Measurements from ENCODE around the gene USP49. TPM values are rescaled to one million over a fixed set of nuclear protein-coding genes. Genes with fewer than 3 reads are reported as not detected.

Gene USP49
- total and polyA plus RNA-seq, 2 of the 13 experiments (the other 11 are each of a cell fraction or from before 2014, with no cell fraction given) = 2.9 to 4.3 TPM

DNA sequence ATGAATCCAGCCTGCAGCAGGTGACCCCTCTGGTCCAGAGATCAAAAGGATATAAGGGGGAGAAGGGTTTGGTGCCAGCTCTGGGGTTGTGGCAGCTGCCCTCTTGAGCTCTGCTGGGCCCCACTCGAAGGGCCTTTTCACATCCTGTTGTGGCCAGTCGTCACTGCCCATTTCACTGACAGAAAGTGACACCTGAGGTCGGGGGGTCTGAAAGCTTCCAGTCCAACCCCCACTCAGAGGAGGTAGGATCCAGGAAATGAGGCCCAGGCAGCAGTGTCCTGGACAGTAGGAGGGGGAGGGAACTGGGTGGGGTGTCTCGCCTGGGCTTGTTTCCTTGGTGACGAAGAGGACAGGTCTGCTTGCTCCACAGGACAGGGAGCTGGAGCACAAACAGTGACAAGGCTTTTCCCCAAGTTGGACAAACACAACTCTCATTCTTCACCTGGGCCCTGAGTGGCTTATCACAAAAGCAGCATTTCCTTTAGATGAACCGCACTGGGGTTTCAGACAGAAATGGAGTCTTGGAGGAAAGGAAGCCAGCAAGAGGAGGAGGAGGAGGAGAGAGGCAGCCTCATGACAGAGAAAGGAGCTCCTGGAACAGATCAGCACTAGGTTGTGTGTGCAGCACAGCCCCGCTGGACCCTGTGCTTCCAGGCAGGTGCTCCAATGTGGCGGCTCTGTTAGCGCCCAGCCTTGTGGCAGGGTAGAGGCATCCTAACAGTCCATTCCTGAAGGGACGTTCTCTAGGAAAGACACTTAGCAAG, 126.4 kb downstream of the USP49 start (continued):
- TF ChIP-seq, protein P1, sequence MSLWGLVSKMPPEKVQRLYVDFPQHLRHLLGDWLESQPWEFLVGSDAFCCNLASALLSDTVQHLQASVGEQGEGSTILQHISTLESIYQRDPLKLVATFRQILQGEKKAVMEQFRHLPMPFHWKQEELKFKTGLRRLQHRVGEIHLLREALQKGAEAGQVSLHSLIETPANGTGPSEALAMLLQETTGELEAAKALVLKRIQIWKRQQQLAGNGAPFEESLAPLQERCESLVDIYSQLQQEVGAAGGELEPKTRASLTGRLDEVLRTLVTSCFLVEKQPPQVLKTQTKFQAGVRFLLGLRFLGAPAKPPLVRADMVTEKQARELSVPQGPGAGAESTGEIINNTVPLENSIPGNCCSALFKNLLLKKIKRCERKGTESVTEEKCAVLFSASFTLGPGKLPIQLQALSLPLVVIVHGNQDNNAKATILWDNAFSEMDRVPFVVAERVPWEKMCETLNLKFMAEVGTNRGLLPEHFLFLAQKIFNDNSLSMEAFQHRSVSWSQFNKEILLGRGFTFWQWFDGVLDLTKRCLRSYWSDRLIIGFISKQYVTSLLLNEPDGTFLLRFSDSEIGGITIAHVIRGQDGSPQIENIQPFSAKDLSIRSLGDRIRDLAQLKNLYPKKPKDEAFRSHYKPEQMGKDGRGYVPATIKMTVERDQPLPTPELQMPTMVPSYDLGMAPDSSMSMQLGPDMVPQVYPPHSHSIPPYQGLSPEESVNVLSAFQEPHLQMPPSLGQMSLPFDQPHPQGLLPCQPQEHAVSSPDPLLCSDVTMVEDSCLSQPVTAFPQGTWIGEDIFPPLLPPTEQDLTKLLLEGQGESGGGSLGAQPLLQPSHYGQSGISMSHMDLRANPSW (CRISPR knock-in tag; IDR thresholded peaks at IDR 0.05; ENCODE audit: borderline replicate concordance) = no peak
- TF ChIP-seq HDAC2 (CRISPR knock-in tag; IDR thresholded peaks at IDR 0.05) (peak; percentile 55), ZNF530 (CRISPR knock-in tag; IDR thresholded peaks at IDR 0.05; ENCODE audit: low read depth) (no peak), CSRNP2 (CRISPR knock-in tag; conservative IDR thresholded peaks at IDR 0.05; ENCODE audit: low read depth) (no peak), KLF15 (CRISPR knock-in tag; IDR thresholded peaks at IDR 0.05; ENCODE audit: borderline replicate concordance) (no peak), RBFOX2 (IDR thresholded peaks at IDR 0.05; ENCODE audit: low read depth, low read length) (0 out of 2 replicates have a peak, but pooled peaks have one; percentile 26), KAT2B (IDR thresholded peaks at IDR 0.05; ENCODE audit: borderline replicate concordance, low read depth, low read length) (no peak), HOXD1 (CRISPR knock-in tag; IDR thresholded peaks at IDR 0.05) (peak; percentile 42; the same call in 1 of the 2 replicates), HNF4G (IDR thresholded peaks at IDR 0.05; ENCODE audit: borderline replicate concordance, low read depth, low read length) (peak; percentile 32; the same call in 1 of the 2 replicates), HNF4G (CRISPR knock-in tag; IDR thresholded peaks at IDR 0.05; ENCODE audit: borderline replicate concordance, low read depth) (no peak), ZNF337 (CRISPR knock-in tag; IDR thresholded peaks at IDR 0.05; ENCODE audit: borderline replicate concordance, low read depth) (no peak), ZMYM2 (CRISPR knock-in tag; IDR thresholded peaks at IDR 0.05) (peak; percentile 71), FOXK1 (CRISPR knock-in tag; IDR thresholded peaks at IDR 0.05; ENCODE audit: borderline replicate concordance, low read depth) (no peak), POGZ (CRISPR knock-in tag; IDR thresholded peaks at IDR 0.05) (no peak), DMAP1 (CRISPR knock-in tag; IDR thresholded peaks at IDR 0.05) (0 out of 2 replicates have a peak, but pooled peaks have one; percentile 9), SNRNP70 (IDR thresholded peaks at IDR 0.05; ENCODE audit: low read depth, low read length) (no peak), MAFG (CRISPR knock-in tag; IDR thresholded peaks at IDR 0.05) (no peak)
- TF ChIP-seq, protein P2, sequence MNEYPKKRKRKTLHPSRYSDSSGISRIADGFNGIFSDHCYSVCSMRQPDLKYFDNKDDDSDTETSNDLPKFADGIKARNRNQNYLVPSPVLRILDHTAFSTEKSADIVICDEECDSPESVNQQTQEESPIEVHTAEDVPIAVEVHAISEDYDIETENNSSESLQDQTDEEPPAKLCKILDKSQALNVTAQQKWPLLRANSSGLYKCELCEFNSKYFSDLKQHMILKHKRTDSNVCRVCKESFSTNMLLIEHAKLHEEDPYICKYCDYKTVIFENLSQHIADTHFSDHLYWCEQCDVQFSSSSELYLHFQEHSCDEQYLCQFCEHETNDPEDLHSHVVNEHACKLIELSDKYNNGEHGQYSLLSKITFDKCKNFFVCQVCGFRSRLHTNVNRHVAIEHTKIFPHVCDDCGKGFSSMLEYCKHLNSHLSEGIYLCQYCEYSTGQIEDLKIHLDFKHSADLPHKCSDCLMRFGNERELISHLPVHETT (CRISPR knock-in tag; conservative IDR thresholded peaks at IDR 0.05) = no peak
- TF ChIP-seq, protein P3, sequence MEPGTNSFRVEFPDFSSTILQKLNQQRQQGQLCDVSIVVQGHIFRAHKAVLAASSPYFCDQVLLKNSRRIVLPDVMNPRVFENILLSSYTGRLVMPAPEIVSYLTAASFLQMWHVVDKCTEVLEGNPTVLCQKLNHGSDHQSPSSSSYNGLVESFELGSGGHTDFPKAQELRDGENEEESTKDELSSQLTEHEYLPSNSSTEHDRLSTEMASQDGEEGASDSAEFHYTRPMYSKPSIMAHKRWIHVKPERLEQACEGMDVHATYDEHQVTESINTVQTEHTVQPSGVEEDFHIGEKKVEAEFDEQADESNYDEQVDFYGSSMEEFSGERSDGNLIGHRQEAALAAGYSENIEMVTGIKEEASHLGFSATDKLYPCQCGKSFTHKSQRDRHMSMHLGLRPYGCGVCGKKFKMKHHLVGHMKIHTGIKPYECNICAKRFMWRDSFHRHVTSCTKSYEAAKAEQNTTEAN (CRISPR knock-in tag; conservative IDR thresholded peaks at IDR 0.05) = 0 out of 2 replicates have a peak, but pooled peaks have one; percentile 52
- TF ChIP-seq, protein P4, sequence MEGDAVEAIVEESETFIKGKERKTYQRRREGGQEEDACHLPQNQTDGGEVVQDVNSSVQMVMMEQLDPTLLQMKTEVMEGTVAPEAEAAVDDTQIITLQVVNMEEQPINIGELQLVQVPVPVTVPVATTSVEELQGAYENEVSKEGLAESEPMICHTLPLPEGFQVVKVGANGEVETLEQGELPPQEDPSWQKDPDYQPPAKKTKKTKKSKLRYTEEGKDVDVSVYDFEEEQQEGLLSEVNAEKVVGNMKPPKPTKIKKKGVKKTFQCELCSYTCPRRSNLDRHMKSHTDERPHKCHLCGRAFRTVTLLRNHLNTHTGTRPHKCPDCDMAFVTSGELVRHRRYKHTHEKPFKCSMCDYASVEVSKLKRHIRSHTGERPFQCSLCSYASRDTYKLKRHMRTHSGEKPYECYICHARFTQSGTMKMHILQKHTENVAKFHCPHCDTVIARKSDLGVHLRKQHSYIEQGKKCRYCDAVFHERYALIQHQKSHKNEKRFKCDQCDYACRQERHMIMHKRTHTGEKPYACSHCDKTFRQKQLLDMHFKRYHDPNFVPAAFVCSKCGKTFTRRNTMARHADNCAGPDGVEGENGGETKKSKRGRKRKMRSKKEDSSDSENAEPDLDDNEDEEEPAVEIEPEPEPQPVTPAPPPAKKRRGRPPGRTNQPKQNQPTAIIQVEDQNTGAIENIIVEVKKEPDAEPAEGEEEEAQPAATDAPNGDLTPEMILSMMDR (CRISPR knock-in tag; IDR thresholded peaks at IDR 0.05) = peak; percentile 1; the same call in 1 of the 2 replicates
